GM13977 (cell line): ENCODE results near the gene FUNDC1.
"Not testable (repeated sequence)": the region's sequence is repeated elsewhere in the genome, so short reads cannot be mapped to it uniquely, and the experiment has no call there.

Experiments used
- DNase-seq: peaks from one replicate; pipeline ENCODE4 v3.0.0; 2012; ENCODE audit warnings: low spot score
- in situ Hi-C: fragments of 300-500 bp; cut with MboI; formaldehyde crosslinking; loops from one replicate; pipeline ENCODE4 v1.12.0; 2022; ENCODE audit warnings: low sequenced_read_pairs, low pct_unique_long_range_greater_than_20kb, mixed read lengths, inconsistent platforms; ENCODE audit not compliant: unreplicated experiment
- TF ChIP-seq, protein P1 (sequence below): IDR thresholded peaks from 2 replicates; pipeline ENCODE4 v1.5.1; 2012; ENCODE audit warnings: mild to moderate bottlenecking, control low read depth; ENCODE audit not compliant: insufficient read depth; ENCODE audit errors: extremely low read depth, missing control alignments

The FUNDC1 gene

DNA sequence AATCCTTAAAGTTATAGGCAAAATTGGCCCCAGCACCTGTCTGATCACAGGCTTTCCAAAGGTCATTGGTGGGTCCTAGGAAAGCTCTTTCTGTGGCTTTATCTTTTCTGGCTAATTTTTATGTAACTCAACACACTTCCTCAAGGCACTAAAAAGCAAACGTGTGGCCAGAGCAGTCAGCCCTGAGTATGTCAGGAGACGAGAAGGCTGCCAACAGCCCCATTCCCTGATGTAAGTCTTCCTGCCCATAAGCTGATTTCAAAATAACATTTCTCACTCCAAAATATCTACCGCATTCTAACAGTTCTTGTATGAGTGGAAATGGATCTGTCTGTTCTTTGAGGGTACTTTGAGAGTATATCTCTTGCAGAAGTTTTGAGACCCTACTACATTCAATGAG lies 25.5 kb upstream of the FUNDC1 start:
- TF ChIP-seq, protein P1, sequence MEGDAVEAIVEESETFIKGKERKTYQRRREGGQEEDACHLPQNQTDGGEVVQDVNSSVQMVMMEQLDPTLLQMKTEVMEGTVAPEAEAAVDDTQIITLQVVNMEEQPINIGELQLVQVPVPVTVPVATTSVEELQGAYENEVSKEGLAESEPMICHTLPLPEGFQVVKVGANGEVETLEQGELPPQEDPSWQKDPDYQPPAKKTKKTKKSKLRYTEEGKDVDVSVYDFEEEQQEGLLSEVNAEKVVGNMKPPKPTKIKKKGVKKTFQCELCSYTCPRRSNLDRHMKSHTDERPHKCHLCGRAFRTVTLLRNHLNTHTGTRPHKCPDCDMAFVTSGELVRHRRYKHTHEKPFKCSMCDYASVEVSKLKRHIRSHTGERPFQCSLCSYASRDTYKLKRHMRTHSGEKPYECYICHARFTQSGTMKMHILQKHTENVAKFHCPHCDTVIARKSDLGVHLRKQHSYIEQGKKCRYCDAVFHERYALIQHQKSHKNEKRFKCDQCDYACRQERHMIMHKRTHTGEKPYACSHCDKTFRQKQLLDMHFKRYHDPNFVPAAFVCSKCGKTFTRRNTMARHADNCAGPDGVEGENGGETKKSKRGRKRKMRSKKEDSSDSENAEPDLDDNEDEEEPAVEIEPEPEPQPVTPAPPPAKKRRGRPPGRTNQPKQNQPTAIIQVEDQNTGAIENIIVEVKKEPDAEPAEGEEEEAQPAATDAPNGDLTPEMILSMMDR, result no peak
- in situ Hi-C loops, result no loop called here
- no peak for DNase-seq

GRCh38 chrX:44561896-44562295 lies 19.2 kb upstream of the FUNDC1 start:
- in situ Hi-C loops, result not testable (repeated sequence)

GRCh38 chrX:44550563-44550962 lies 7.9 kb upstream of the FUNDC1 start:
- no peak for DNase-seq
- TF ChIP-seq, protein P1, result no peak
- in situ Hi-C loops, result no loop called here

More at GRCh38 chrX:44561896-44562295, 19.2 kb upstream of the FUNDC1 start:
- not testable (repeated sequence) for DNase-seq

DNA sequence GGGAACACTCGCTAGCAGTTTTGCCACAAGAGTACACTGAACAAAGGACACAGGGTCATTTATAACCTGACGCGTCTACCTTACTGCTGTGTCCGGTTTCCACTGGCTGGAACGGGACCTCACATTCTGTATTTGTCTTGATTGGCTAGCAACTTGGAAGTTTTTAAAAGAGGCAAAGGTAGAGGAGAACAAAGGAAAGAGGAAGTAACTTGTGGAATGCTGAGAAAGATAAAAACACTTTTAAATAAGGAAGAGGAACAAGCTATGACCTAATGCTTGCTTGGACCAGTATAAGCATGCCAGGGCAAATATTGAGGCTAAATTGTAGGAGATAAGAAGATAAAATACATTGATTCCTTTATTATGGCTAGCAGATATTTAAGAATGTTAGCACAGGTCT lies 2.8 kb upstream of the FUNDC1 start:
- DNase-seq, in situ Hi-C loops: not testable (repeated sequence)

DNA sequence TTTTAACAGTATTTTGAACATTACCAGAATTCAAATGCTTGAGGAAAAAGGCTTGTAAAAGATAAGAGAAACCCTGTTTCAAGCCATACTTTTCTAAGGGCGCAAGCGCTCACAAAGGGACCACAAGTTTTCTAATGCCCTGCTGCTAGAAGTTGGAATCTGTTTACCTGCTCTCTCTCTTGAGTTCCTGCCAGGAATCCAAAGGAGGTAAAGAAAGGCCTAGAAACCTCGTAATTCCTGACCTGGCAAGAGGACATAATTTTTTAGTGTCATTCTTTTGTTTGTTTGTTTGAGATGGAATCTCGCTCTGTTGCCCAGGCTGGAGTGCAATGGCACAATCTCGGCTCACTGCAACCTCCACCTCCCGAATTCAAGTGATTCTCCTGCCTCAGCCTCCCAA lies 1.4 kb upstream of the FUNDC1 start:
- in situ Hi-C loops, result no loop called here
- no peak for DNase-seq
- TF ChIP-seq, protein P1, result no peak

DNA sequence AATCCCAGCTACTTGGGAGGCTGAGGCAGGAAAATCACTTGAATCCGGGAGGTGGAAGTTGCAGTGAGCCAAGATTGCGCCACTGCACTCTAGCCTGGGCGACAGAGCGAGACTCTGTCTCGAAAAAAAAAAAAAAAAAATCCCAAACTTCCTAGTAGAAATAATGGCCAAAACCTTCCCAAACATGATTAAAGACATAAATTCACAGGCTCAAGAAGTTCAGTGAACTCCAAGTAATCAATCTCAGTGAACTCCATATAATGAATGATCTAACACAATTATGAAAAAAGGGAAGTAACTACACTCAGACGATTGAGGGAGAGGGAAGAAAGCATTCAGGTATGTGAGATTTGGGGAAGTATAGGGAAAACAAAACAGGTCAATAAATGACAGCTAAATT lies 6.5 kb downstream of the FUNDC1 start:
- no peak for DNase-seq
- in situ Hi-C loops, result no loop called here
- TF ChIP-seq, protein P1, result no peak

- in situ Hi-C loops, result no loop called here
- TF ChIP-seq, protein P1, result no peak
- no peak for DNase-seq
Measured at GRCh38 chrX:44529310-44529709, 13.3 kb downstream of the FUNDC1 start.

- in situ Hi-C loops, result no loop called here
- TF ChIP-seq, protein P1, result no peak
- no peak for DNase-seq
Measured at GRCh38 chrX:44514272-44514671, 28.4 kb downstream of the FUNDC1 start.
